NOMO-1 treated with dmso at 0.1 percent for 144 hours (cell line): ENCODE measurements around the gene ATRIP.
A peak's percentile ranks its signal among the peaks of the same experiment; 100 is the strongest.

Experiments
- DNase-seq: peaks from one replicate; lab custom pipeline; 2025; ENCODE audit not compliant: unreplicated experiment; lab: John Stamatoyannopoulos, UW

Gene ATRIP

DNA sequence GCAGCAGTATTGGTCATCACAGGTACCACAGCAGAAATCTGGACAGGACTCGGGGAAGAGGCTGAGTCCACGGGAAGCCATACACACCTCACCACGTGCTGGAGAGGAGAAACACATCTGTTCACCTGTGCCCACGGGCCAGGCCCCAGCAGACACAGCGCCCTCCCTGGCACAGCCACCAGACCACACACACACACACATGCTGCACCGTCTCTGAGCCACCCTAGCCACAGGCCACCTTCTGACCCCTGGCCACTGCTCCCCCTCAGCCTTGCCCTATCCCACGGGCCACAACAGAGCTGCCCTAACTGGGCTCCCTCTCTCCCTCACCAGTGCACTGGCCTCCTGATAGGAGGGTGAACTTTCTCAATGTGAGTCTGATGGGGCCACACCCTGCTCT, 54.7 kb downstream of the ATRIP start:
- no peak for DNase-seq

DNA sequence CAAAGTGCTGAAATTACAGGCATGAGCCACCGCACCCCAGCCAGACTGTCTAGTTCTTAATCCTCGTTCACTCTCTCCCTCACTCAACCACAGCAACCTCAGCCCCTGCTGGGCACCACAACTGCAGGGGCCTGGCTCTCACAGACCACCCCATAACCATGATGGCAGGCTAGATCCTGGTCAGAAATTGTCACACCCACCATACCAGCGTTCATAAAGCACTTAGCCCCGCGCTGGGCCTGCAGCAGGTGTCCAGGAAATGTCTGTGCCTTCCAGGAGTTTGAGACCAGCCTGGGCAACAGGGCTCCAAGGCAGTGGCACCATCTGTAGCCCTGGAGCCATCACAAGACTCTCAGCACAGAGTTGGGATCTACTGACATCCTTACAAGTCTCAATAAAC, 55.6 kb downstream of the ATRIP start:
- DNase-seq, result no peak

DNA sequence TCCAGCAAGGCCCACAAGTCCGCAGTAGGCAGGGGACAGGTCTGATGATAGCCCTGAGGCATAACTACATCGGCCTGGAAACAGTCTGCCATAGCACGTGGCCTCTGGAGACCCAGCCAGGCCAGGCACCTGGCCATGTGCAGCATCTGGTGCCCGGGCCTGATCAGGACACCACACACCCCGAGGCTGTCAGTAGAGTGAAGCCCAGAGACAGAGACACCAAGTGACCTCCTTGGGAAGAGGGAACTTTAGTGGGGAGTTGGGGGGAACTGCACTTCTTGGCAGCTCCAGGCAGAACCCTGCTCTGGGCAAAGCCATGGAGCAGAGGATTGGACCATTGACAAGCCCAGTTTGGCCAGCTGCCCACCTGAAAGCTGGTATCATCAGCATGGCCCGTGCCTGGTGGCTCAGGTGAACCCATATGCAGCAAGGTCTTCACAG, 56.2 kb downstream of the ATRIP start:
- DNase-seq, result no peak

DNA sequence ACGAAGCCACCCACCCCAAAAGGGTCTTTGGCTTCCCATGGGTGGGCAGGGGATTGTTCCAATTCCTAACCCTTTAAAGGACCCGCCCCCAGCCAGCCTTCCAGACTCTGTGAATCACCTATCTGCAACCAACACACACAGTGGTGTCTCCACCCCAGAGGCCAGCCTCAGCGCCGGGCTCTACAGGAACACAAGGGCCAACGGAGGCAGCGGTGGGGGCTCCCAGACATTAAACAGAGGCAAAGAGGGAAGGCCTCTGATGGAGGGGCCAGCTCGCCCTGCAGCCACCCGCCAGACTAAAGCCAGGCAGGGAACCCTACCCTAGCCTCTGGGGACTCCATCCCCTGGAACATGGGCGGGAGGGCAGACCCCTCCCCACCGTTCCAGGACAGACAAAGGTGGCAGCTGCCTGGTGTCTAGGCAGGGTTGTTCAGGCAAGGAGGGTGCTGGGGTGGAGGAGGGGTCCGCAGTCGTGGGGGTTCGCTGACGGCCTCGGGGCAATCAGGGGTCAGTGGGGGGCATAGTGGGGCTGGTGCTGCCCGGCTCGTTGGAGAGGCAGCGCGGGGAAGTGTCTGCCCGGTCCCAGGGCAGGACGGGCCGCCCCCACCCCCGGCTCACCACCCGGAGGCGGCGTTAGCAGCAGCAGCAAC, 57.0 kb downstream of the ATRIP start:
- no peak for DNase-seq

DNA sequence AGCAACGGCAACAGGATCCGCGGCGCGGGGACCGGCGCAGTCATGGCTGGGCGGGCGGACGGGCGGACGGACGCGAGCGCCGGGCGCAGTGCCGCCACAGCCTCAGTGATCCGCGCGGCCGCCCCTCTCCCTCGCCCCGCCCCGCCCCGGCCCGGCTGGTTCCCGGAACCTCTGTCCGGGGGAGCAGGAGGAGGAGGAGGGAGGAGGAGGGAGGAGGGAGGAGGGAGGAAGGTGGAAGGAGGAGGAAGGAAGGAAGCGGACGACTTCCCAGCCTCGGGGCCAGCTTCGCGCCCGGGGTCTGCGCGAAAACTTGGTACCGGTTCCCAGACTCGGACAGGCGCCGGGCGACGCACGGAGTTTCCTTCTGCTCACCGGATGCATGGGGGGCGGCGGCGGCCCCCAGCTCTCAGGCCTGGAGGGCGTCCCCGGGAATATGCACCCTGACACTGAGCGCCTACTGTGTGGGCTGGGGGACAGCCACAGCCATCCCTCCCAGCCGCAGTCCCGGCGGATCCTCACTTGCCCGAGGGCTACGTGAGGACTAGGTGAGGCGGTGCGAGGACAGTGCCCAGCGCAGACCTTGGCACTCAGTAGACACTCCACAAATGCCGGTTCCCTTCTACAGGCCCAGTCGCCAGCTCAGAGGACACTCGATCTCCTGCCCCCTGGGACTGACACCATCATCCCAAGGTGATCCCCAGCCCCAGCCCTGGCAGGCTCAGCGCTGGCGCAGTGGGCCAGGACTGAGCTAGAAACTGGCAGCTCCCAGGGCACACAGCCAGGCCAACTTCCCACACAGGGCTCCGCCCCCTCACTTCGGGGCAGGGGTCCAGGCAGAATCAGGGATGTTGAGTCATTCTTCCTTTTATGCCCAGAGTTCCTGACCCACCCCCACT, 57.8 kb downstream of the ATRIP start, which contains the start of gene SHISA5:
Gene SHISA5 (minus strand): TSS at position 124 of the 896 bp plus-strand sequence. CDS start 80 bp downstream, at position 44.
- DNase-seq, result peak; percentile 7

DNA sequence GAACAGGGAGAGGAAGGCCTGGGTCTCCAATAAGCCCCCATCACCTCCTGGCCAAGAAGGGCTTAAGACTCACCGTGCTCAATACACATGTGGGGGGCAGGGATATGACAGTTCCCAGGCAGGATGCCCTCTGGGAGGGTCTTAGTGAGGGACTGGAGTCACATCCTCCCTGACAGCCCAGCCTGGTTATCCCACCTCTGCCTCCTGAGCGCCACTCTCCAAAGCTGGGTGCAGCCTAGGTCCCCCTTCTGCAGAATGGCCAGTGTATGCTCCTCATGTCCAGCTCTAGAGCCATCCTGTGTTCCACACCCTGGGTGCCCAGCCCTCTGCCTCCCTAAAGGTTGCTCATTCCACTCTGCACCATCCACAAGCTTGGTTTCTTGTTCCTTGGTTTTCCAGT, 58.6 kb downstream of the ATRIP start:
- DNase-seq, result no peak

DNA sequence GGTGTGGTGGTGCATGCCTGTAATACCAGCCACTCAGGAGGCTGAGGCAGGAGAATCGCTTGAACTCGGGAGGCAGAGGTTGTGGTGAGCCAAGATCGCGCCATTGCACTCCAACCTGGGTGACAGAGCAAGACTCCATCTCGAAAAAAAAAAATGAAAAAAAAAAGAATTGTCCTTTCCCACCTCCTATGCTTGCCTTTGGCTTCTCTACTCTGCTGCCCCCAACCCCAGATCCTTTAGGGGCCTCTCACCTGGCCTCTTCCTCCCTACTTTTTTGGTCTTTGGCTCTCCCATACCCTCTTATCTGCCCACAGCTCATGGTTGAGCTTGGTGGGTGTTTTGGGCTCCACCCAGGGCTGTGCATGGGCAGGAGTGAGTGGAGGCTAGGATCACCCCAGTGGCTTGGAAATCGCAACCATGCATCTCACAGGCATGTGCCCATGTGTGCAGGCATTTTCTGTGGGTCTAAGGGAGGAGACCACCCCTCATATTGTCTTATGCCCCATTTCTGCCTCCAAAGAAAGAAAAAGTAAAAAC, 59.5 kb downstream of the ATRIP start:
- DNase-seq, result no peak

DNA sequence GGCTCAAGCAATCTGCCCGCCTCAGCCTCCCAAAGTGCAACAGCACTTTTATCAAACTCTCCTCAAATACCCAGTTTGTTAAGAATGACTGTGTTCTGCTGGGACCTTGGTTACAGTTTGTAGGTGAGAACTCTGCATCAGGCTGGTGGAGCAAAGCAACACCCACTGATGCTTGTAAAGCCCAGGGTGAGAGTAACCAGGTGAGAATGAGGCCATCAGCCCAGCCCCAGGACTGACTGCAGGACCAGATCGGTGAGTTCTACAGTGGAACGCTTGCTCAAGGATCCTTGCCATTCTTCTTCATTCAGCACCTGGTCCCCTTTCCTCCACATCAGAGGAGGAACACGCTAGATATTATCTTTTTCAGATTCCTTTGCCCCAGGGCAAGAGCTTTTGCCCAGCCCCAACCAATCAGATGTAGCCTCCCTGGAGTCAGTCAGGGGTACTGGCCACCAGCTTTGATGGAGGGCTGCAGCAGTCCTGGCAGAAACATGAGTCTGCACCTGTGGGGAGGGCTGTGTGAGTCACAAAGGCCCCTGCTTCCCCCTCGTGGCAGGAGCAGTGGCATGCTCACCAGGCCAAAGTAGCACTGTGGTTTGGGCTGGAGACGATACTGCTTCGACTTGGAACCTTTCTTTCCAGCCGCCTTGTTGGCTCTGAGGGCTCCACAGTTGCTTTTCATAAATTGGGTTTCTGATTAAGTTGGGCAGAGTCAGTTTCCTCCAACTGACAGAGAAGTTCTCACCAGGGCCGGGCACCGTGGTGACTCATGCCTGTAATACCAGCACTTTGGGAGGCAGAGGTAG, 60.9 kb downstream of the ATRIP start:
- DNase-seq, result peak; percentile 41

DNA sequence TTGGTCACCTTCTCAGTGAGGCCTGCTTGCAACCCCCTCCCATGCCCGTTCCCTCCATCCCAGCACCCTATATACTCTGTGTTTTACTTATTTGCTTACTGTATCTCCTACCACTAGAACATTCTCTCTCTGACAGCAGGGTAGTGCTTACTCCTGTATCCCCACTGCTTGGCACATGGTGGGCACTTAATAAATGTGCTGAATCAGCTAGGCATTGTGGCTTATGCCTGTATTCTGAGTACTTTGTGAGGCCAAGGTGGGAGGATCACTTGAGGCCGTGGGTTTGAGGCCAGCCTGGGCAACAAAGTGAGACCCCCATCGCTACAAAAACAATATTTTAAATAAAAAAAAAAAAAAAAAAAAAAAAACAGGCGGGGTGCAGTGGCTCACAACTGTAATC, 65.0 kb downstream of the ATRIP start:
- DNase-seq, result no peak

DNA sequence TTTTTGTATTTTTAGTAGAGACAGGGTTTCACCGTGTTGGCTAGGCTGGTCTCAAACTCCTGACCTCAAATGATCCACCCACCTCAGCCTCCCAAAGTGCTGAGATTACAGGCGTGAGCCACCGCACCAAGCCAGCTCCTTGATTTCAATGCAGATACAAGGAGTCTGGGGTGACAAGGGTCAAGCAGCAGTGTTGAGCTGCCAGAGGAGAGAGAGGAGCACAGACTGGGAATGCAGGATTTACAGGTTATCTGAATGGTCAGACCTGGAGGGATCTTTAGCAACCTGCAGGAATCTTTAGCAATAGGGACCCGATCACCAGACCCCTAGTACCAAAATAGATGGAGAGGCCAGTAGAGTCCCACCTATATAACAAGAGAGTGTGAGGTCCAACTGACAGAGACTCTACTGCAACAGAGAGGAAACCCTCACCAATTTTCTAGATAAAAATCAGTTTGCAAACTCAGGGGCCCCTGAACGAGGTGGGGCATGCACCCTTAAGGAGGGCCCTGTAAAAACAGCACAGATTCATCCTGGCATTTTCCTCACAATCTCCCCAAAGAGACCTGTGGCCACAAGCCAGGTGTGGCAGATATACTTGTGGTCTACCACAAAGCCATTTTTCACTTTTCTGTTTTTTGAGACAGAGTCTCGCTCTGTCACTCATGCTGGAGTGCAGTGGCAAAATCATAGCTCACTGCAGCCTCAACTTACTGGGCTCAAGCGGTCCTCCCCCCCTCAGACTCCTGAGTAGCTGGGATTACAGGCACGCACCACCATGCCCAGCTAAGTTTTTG, 68.1 kb downstream of the ATRIP start:
- DNase-seq, result no peak
